ENCODE measurements around the gene CNIH2.

DNA sequence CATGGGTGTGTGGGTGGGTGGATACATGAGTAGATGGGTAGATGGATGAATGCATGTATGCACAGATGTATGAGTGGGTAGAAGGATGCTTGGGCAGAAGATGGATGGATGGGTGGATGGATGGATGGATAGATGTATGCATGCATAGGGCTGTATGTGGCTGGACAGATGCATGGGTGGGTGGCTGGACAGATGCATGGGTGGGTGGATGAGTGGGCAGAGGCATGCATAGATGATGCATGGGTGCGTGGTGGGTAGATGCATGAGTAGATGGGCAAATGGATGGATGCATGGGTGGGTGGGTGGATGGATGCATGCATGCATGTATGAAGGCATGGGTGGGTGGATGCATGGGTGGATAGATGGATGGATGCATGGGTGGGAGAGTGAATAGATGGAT, 45.7 kb downstream of the CNIH2 start:
- TF ChIP-seq ZNF121 (CRISPR knock-in tag; conservative IDR thresholded peaks at IDR 0.05), result no peak
- TF ChIP-seq EHMT2 (IDR thresholded peaks at IDR 0.05), result no peak
- TF ChIP-seq TEAD2 (tag; IDR thresholded peaks at IDR 0.05), result no peak

Measured in K562 (cell line).